ENCODE measurements around the gene PEX5L. TPM values are rescaled to one million over a fixed set of nuclear protein-coding genes. Genes with fewer than 3 reads are reported as not detected.

PEX5L gene
- total RNA-seq, 2 donors from 2014 or later = 4.2 to 13.2 TPM

DNA sequence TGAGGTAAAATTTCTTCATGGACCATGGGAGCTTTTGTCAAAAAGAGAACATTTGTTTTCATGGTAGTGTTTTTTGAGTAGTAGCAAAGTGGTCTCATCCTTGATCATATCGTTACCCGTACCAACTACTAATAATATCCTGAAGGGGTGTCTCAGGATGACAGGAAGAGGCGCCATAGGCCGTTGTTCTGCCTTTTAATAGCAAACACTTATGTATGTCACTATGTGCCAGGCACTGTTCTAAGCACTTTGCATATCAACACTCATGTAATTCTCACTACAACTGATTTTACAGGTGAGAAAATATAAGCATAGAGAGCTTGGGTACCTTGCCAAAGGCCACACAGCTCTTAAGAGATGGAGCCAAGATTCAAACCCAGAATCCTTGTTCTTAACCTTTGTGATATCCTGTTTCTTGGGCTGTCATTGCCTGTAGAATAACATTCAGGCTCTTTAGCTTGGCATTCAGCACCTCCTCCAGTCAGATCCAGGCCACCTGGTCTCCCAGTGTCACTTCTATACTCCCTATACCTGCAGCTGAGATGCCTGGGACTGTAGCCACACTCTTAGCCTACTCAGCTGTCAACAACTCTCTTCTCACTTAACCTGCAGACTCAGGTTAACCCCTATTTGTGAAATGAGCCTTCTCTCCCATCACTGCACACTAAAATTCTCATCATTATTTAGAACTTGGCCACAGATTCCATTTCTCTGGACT is 270.2 kb downstream of the PEX5L start:
- 92% methylated on average over 4 of the region's 4 CpGs for WGBS, 2 donors
- DNase-seq (no peak), ATAC-seq (no peak)
- Histone ChIP-seq H3K36me3 (replicated peaks in 1 of 2; ENCODE audit: insufficient read depth in 1 of 2, low read depth in 2 of 2) (peaks cover 4 to 5% of the 10 kb centered on the region in 2 donors), H3K27me3 (no peaks in the 10 kb centered on the region), H3K4me1 (peaks cover 14% of the 10 kb centered on the region), H3K9me3 (no peaks in the 10 kb centered on the region), H3K4me3 (no peak overlapping the region), H3K27ac (no peak overlapping the region)
- intact Hi-C loops (cut with DNase I) = no loop called here
- TF ChIP-seq, protein P1, sequence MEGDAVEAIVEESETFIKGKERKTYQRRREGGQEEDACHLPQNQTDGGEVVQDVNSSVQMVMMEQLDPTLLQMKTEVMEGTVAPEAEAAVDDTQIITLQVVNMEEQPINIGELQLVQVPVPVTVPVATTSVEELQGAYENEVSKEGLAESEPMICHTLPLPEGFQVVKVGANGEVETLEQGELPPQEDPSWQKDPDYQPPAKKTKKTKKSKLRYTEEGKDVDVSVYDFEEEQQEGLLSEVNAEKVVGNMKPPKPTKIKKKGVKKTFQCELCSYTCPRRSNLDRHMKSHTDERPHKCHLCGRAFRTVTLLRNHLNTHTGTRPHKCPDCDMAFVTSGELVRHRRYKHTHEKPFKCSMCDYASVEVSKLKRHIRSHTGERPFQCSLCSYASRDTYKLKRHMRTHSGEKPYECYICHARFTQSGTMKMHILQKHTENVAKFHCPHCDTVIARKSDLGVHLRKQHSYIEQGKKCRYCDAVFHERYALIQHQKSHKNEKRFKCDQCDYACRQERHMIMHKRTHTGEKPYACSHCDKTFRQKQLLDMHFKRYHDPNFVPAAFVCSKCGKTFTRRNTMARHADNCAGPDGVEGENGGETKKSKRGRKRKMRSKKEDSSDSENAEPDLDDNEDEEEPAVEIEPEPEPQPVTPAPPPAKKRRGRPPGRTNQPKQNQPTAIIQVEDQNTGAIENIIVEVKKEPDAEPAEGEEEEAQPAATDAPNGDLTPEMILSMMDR (IDR thresholded peaks at IDR 0.05) = no peak
- TF ChIP-seq POLR2A (IDR thresholded peaks at IDR 0.05) = no peak

DNA sequence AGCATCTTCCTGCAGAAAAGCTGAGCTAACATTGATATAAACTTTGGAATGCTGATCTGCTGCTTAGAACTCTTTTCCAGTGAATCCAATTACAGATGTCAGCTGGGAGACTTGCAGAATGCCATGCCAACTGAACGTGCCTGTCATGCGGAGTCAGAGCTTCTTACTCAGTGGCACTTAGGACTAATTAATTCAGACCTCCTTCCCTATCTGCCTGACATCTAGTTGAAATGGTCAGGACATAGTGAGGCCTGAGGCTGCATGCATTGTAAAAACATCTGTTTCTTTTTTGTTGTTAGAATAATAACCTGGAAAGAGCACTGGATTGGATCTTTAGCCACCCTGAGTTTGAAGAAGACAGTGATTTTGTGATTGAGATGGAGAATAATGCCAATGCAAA is 271.3 kb downstream of the PEX5L start:
- no peak overlapping the region for H3K27ac ChIP-seq
- H3K4me1 ChIP-seq = peaks cover 11% of the 10 kb centered on the region
- peaks cover 4 to 5% of the 10 kb centered on the region in 2 donors for H3K36me3 ChIP-seq (replicated peaks in 1 of 2; ENCODE audit: insufficient read depth in 1 of 2, low read depth in 2 of 2)
- TF ChIP-seq POLR2A (IDR thresholded peaks at IDR 0.05) = no peak
- TF ChIP-seq, protein P1 (IDR thresholded peaks at IDR 0.05) = no peak
- WGBS, 2 donors = 66 to 68% methylated on average over 2 of the region's 2 CpGs
- intact Hi-C loops (cut with DNase I) = no loop called here
- no peaks in the 10 kb centered on the region for H3K9me3 ChIP-seq
- H3K4me3 ChIP-seq = no peak overlapping the region
- no peaks in the 10 kb centered on the region for H3K27me3 ChIP-seq
- no peak for DNase-seq
- ATAC-seq = no peak

GRCh38 chr3:179760944-179761343 is 275.8 kb downstream of the PEX5L start:
- Histone ChIP-seq H3K4me3 (no peak overlapping the region), H3K27ac (no peak overlapping the region), H3K27me3 (no peaks in the 10 kb centered on the region), H3K4me1 (no peaks in the 10 kb centered on the region), H3K9me3 (no peaks in the 10 kb centered on the region), H3K36me3 (replicated peaks in 1 of 2; ENCODE audit: insufficient read depth in 1 of 2, low read depth in 2 of 2) (peaks cover 0 to 3% of the 10 kb centered on the region in 2 donors)
- DNase-seq (peak in 1 of 4 donors; percentile 6), ATAC-seq (no peak)
- 89 to 92% methylated on average over 8 of the region's 8 CpGs for WGBS, 2 donors
- TF ChIP-seq, protein P1 (IDR thresholded peaks at IDR 0.05) = no peak
- no peak for TF ChIP-seq POLR2A (IDR thresholded peaks at IDR 0.05)
- intact Hi-C loops (cut with DNase I) = no loop called here

GRCh38 chr3:179750720-179751328 is 285.9 kb downstream of the PEX5L start:
- no peaks in the 10 kb centered on the region for H3K36me3 ChIP-seq (replicated peaks in 1 of 2; ENCODE audit: insufficient read depth in 1 of 2, low read depth in 2 of 2)
- ATAC-seq (peak; percentile 42), DNase-seq (no peak)
- H3K27me3 ChIP-seq = no peaks in the 10 kb centered on the region
- no peaks in the 10 kb centered on the region for H3K9me3 ChIP-seq
- TF ChIP-seq POLR2A (IDR thresholded peaks at IDR 0.05) = no peak
- TF ChIP-seq, protein P1 (IDR thresholded peaks at IDR 0.05) = peak in 6 of 7 experiments; percentile 23 to 52 (median 48)
- H3K4me3 ChIP-seq = no peak overlapping the region
- intact Hi-C loops (cut with DNase I) = no loop called here
- H3K27ac ChIP-seq = no peak overlapping the region
- WGBS, 2 donors = 53 to 57% methylated on average over 6 of the region's 6 CpGs
- H3K4me1 ChIP-seq = no peaks in the 10 kb centered on the region
